Adrenal gland (tissue), 5 donors: ENCODE data around the gene RGS9BP.

ENCODE experiments used
- CTCF ChIP-seq, 6 experiments: fragments of 450-650 bp in 4 of 6; fragments of 200-600 bp in 2 of 6; sonication (generic) in 1 of 6; IDR thresholded peaks; 1 replicate in 5 of 6; 2 replicates in 1 of 6; pipeline versions ENCODE4 v1.5.1 to v1.8.0; 2016 to 2021; ENCODE audit warnings: antibody characterized with exemption in 6 of 6, mild to moderate bottlenecking in 2 of 6, moderate library complexity in 1 of 6
- POLR2A ChIP-seq, 2 donors: fragments of 450-650 bp; IDR thresholded peaks; one replicate each; pipeline ENCODE4 v1.6.1; 2017; ENCODE audit warnings: antibody characterized with exemption in 2 of 2, mild to moderate bottlenecking in 2 of 2, moderate library complexity in 1 of 2
- donor health status: DM: no; HTN: no; CAD: no.

- TF ChIP-seq CTCF (IDR thresholded peaks at IDR 0.05): no peak
- no peak for TF ChIP-seq POLR2A (IDR thresholded peaks at IDR 0.05)
Measured at GRCh38 chr19:32718286-32718685, 42.6 kb downstream of the RGS9BP start.
